ENCODE results near the gene CRNN. TPM values are rescaled to one million over a fixed set of nuclear protein-coding genes. Genes with fewer than 3 reads are reported as not detected.

Gene CRNN
- total RNA-seq: not detected in 2 replicates
- long read RNA-seq: 0 reads

- TF ChIP-seq, protein P1, sequence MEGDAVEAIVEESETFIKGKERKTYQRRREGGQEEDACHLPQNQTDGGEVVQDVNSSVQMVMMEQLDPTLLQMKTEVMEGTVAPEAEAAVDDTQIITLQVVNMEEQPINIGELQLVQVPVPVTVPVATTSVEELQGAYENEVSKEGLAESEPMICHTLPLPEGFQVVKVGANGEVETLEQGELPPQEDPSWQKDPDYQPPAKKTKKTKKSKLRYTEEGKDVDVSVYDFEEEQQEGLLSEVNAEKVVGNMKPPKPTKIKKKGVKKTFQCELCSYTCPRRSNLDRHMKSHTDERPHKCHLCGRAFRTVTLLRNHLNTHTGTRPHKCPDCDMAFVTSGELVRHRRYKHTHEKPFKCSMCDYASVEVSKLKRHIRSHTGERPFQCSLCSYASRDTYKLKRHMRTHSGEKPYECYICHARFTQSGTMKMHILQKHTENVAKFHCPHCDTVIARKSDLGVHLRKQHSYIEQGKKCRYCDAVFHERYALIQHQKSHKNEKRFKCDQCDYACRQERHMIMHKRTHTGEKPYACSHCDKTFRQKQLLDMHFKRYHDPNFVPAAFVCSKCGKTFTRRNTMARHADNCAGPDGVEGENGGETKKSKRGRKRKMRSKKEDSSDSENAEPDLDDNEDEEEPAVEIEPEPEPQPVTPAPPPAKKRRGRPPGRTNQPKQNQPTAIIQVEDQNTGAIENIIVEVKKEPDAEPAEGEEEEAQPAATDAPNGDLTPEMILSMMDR (IDR thresholded peaks at IDR 0.05; ENCODE audit: unreplicated experiment): no peak
- Mint-ChIP-seq H3K4me1 (ENCODE audit: low read depth) (no peaks in the 10 kb centered on the region), H3K27ac (no peak within 1 kb of the TSS), H3K36me3 (ENCODE audit: insufficient read depth) (peaks cover 5% of the 10 kb centered on the region), H3K9me3 (ENCODE audit: low read depth) (peaks cover 58% of the 10 kb centered on the region), H3K4me3 (ENCODE audit: low read depth) (no peak within 1 kb of the TSS), H3K27me3 (no peaks in the 10 kb centered on the region)
- no peak for DNase-seq (ENCODE audit: low spot score, unreplicated experiment)
Measured at GRCh38 chr1:152413909-152414308, at the start of gene CRNN. TSS of gene CRNN (minus strand) at chr1:152414263. CDS start at chr1:152412233, 2,030 bp downstream.

- no peaks in the 10 kb centered on the region for H3K36me3 Mint-ChIP-seq (ENCODE audit: insufficient read depth)
- no peak overlapping the region for H3K27ac Mint-ChIP-seq
Measured at GRCh38 chr1:152462636-152463035, 48.6 kb upstream of the CRNN start.

GRCh38 chr1:152461544-152461943 lies 47.5 kb upstream of the CRNN start:
- TF ChIP-seq, protein P1 (IDR thresholded peaks at IDR 0.05; ENCODE audit: unreplicated experiment): no peak
- Mint-ChIP-seq H3K4me1 (ENCODE audit: low read depth) (no peaks in the 10 kb centered on the region), H3K9me3 (ENCODE audit: low read depth) (peaks cover 38% of the 10 kb centered on the region), H3K4me3 (ENCODE audit: low read depth) (no peak overlapping the region), H3K27ac (no peak overlapping the region), H3K27me3 (no peaks in the 10 kb centered on the region), H3K36me3 (ENCODE audit: insufficient read depth) (no peaks in the 10 kb centered on the region)
- no peak for DNase-seq (ENCODE audit: low spot score, unreplicated experiment)

More at GRCh38 chr1:152462636-152463035, 48.6 kb upstream of the CRNN start:
- no peaks in the 10 kb centered on the region for H3K4me1 Mint-ChIP-seq (ENCODE audit: low read depth)
- TF ChIP-seq, protein P1 (IDR thresholded peaks at IDR 0.05; ENCODE audit: unreplicated experiment): no peak
- H3K27me3 Mint-ChIP-seq: no peaks in the 10 kb centered on the region
- H3K9me3 Mint-ChIP-seq (ENCODE audit: low read depth): peaks cover 42% of the 10 kb centered on the region
- no peak for DNase-seq (ENCODE audit: low spot score, unreplicated experiment)
- H3K4me3 Mint-ChIP-seq (ENCODE audit: low read depth): no peak overlapping the region

DNA sequence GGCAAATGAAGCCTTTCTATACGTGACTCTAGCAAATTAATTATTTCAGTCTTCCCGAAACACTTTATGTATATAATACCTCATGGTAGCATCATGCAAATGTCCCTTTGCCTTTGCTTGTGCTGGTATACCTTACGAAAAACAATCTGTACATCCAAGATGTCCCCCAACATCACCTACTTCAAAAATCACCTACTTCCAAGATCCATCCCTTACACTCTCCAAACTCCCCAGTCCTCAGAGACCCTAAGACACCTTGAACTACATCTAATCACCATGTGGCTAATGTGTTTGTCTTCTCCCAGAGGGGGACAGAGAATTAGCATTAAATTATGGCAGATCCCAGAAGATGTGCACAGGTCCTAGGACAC lies 46.5 kb upstream of the CRNN start:
- no peak overlapping the region for H3K4me3 Mint-ChIP-seq (ENCODE audit: low read depth)
- no peak overlapping the region for H3K27ac Mint-ChIP-seq
- no peak for DNase-seq (ENCODE audit: low spot score, unreplicated experiment)
- peaks cover 33% of the 10 kb centered on the region for H3K9me3 Mint-ChIP-seq (ENCODE audit: low read depth)
- no peaks in the 10 kb centered on the region for H3K27me3 Mint-ChIP-seq
- TF ChIP-seq, protein P1 (IDR thresholded peaks at IDR 0.05; ENCODE audit: unreplicated experiment): no peak
- H3K4me1 Mint-ChIP-seq (ENCODE audit: low read depth): no peaks in the 10 kb centered on the region
- no peaks in the 10 kb centered on the region for H3K36me3 Mint-ChIP-seq (ENCODE audit: insufficient read depth)

DNA sequence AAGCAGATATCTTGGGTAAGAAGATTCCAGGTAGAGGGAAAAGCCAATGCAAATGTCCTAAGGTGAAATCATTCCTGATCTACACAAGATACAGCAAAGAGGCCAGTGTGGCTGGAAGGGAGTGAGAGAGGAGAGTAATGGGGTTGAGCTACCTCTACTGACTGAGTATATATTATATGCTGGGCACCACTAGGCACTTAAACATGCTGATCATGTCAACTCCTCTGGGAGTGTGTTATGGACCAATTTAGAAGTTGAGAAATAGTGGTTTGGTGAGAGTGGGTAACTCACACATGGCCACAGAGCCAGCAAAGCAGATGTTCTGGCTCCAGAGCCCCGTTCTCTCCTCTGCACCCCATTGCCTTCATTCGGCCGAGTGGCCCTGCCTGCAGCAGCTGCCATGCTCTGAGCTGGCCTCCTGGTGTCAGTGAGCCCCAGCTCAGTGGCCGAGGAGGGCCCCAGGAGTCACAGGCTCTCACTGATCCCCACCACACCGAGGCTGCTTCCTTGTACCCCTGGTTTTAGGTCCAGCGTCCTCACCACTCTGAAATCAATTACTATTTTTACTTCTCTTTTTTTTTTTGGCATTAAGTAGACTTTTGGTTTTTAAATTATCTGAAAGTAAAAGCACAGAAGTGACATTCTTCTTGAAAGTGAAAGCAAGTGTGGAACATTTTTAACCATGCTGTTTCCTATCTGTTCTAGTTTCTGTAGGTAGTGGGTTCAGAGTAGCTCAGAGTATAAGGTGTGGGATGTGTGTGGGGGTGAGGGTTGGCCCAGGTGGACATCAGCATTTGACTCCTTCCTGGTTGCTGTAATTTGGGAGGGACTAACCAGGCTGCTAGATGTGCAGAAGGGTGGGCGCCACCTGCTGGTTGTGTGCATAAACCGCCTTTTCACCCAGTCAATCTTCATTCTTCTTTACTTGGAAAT lies 45.8 kb upstream of the CRNN start:
- no peaks in the 10 kb centered on the region for H3K36me3 Mint-ChIP-seq (ENCODE audit: insufficient read depth)
- no peak overlapping the region for H3K27ac Mint-ChIP-seq
- no peak for DNase-seq (ENCODE audit: low spot score, unreplicated experiment)
- peaks cover 33% of the 10 kb centered on the region for H3K9me3 Mint-ChIP-seq (ENCODE audit: low read depth)
- TF ChIP-seq, protein P1 (IDR thresholded peaks at IDR 0.05; ENCODE audit: unreplicated experiment): peak; percentile 43
- no peak overlapping the region for H3K4me3 Mint-ChIP-seq (ENCODE audit: low read depth)
- no peaks in the 10 kb centered on the region for H3K4me1 Mint-ChIP-seq (ENCODE audit: low read depth)
- H3K27me3 Mint-ChIP-seq: no peaks in the 10 kb centered on the region

All from progenitor cell of endocrine pancreas (in vitro differentiated cells).